ENCODE measurements around the gene FAM43A. TPM values are rescaled to one million over a fixed set of nuclear protein-coding genes. Genes with fewer than 3 reads are reported as not detected.

Gene FAM43A
- total and polyA plus RNA-seq, 2 of the 8 experiments (the other 6 are each of a cell fraction or from before 2014, with no cell fraction given), result 2.3 to 2.6 TPM

GRCh38 chr3:194673761-194674160 is 11.9 kb upstream of the FAM43A start (continued):
- TF ChIP-seq, protein P1, sequence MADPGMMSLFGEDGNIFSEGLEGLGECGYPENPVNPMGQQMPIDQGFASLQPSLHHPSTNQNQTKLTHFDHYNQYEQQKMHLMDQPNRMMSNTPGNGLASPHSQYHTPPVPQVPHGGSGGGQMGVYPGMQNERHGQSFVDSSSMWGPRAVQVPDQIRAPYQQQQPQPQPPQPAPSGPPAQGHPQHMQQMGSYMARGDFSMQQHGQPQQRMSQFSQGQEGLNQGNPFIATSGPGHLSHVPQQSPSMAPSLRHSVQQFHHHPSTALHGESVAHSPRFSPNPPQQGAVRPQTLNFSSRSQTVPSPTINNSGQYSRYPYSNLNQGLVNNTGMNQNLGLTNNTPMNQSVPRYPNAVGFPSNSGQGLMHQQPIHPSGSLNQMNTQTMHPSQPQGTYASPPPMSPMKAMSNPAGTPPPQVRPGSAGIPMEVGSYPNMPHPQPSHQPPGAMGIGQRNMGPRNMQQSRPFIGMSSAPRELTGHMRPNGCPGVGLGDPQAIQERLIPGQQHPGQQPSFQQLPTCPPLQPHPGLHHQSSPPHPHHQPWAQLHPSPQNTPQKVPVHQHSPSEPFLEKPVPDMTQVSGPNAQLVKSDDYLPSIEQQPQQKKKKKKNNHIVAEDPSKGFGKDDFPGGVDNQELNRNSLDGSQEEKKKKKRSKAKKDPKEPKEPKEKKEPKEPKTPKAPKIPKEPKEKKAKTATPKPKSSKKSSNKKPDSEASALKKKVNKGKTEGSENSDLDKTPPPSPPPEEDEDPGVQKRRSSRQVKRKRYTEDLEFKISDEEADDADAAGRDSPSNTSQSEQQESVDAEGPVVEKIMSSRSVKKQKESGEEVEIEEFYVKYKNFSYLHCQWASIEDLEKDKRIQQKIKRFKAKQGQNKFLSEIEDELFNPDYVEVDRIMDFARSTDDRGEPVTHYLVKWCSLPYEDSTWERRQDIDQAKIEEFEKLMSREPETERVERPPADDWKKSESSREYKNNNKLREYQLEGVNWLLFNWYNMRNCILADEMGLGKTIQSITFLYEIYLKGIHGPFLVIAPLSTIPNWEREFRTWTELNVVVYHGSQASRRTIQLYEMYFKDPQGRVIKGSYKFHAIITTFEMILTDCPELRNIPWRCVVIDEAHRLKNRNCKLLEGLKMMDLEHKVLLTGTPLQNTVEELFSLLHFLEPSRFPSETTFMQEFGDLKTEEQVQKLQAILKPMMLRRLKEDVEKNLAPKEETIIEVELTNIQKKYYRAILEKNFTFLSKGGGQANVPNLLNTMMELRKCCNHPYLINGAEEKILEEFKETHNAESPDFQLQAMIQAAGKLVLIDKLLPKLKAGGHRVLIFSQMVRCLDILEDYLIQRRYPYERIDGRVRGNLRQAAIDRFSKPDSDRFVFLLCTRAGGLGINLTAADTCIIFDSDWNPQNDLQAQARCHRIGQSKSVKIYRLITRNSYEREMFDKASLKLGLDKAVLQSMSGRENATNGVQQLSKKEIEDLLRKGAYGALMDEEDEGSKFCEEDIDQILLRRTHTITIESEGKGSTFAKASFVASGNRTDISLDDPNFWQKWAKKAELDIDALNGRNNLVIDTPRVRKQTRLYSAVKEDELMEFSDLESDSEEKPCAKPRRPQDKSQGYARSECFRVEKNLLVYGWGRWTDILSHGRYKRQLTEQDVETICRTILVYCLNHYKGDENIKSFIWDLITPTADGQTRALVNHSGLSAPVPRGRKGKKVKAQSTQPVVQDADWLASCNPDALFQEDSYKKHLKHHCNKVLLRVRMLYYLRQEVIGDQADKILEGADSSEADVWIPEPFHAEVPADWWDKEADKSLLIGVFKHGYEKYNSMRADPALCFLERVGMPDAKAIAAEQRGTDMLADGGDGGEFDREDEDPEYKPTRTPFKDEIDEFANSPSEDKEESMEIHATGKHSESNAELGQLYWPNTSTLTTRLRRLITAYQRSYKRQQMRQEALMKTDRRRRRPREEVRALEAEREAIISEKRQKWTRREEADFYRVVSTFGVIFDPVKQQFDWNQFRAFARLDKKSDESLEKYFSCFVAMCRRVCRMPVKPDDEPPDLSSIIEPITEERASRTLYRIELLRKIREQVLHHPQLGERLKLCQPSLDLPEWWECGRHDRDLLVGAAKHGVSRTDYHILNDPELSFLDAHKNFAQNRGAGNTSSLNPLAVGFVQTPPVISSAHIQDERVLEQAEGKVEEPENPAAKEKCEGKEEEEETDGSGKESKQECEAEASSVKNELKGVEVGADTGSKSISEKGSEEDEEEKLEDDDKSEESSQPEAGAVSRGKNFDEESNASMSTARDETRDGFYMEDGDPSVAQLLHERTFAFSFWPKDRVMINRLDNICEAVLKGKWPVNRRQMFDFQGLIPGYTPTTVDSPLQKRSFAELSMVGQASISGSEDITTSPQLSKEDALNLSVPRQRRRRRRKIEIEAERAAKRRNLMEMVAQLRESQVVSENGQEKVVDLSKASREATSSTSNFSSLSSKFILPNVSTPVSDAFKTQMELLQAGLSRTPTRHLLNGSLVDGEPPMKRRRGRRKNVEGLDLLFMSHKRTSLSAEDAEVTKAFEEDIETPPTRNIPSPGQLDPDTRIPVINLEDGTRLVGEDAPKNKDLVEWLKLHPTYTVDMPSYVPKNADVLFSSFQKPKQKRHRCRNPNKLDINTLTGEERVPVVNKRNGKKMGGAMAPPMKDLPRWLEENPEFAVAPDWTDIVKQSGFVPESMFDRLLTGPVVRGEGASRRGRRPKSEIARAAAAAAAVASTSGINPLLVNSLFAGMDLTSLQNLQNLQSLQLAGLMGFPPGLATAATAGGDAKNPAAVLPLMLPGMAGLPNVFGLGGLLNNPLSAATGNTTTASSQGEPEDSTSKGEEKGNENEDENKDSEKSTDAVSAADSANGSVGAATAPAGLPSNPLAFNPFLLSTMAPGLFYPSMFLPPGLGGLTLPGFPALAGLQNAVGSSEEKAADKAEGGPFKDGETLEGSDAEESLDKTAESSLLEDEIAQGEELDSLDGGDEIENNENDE (IDR thresholded peaks at IDR 0.05; ENCODE audit: insufficient replicate concordance, low read length), result no peak
- TF ChIP-seq SIN3A (conservative IDR thresholded peaks at IDR 0.05 in 1 of 2, IDR thresholded peaks at IDR 0.05 in 1 of 2; ENCODE audit: low read depth in 1 of 2, low read length in 2 of 2), result no peak
- no peak for TF ChIP-seq RAD21 (IDR thresholded peaks at IDR 0.05 in 1 of 2, conservative IDR thresholded peaks at IDR 0.05 in 1 of 2; ENCODE audit: low read depth in 2 of 2, low read length in 2 of 2)
- TF ChIP-seq ATF2 (IDR thresholded peaks at IDR 0.05; ENCODE audit: low read length), result no peak
- TF ChIP-seq NANOG (IDR thresholded peaks at IDR 0.05; ENCODE audit: insufficient read depth, low read depth, low read length, poor library complexity, severe bottlenecking), result no peak
- TF ChIP-seq GTF2F1 (IDR thresholded peaks at IDR 0.05; ENCODE audit: borderline replicate concordance, low read depth, low read length), result no peak
- TF ChIP-seq TEAD4 (IDR thresholded peaks at IDR 0.05; ENCODE audit: low read depth, low read length), result no peak
- TF ChIP-seq TCF12 (IDR thresholded peaks at IDR 0.05; ENCODE audit: low read depth, low read length), result no peak
- no peak for TF ChIP-seq RFX5 (IDR thresholded peaks at IDR 0.05; ENCODE audit: borderline replicate concordance, low read depth, low read length)
